ENCODE data around the gene BCL2L2.

Gene BCL2L2

DNA sequence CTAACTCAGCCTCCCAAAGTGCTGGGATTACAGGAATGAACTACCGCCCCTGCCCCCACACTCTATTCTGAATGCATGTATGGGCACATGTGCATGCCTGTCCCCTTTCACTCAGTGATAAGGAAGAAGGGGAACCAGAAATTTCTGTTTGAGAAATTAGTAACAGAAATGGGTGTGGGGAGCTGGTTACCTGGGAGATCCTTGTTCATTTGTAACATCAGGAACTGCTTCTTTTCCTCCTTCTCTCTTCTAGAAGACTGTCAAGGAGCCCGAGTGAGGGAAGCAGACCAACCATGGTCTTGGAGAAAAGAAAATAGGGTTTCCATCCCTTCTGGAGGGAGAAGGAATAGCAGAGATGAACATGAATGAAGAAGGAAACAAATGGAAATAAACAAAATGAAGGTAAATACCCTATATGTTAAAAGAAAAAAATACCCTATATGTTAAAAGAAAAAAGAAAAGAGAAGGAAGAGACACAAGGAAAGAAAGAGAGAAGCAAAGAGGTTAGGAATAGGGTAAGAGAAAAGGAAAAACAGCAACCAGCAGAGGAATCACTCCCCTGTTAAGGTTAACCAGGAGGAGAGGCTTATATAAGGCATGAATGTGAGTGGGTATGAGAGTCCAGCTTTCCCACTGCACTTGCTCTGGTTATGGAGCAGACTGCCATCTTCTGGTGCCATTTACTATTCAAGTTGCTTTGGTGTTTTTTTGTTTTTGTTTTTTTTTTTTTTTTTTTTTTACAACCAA is 7.2 kb upstream of the BCL2L2 start:
- in situ Hi-C loops (cut with MboI; ENCODE audit: low sequenced_read_pairs) = no loop called here

DNA sequence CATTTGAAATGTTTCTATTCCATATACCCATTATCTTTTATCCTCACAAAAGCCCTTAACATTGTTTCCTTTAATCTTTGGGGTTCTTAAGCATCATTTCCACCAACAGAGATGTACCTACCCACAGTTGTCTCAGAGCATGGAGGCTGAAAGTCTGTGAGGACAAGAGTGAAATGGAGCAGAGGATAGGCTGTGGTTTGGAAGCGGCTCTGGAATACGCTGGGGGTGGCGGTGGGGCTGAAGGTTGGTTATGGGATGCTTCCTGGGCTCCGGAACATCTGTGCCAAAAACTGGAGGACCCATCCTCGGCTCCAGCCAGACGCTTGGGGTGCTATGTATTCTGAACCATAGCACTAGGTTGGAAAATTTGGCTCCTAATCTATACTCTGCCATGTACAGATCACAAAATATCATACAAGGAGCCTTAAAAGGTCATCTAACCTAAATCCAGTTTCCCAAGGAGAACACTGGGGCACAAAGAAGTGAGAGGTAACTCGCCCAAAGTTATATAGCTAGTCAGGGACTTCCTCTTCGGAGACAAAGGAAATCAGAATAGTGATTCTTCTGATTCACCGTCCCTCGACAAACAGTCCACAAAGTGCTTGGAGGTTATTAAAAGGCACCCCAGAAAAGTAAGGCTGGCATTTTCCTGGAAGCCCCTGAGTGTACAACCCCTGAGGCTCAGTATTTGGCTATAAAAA is 6.5 kb upstream of the BCL2L2 start:
- in situ Hi-C loops (cut with MboI; ENCODE audit: low sequenced_read_pairs) = no loop called here

DNA sequence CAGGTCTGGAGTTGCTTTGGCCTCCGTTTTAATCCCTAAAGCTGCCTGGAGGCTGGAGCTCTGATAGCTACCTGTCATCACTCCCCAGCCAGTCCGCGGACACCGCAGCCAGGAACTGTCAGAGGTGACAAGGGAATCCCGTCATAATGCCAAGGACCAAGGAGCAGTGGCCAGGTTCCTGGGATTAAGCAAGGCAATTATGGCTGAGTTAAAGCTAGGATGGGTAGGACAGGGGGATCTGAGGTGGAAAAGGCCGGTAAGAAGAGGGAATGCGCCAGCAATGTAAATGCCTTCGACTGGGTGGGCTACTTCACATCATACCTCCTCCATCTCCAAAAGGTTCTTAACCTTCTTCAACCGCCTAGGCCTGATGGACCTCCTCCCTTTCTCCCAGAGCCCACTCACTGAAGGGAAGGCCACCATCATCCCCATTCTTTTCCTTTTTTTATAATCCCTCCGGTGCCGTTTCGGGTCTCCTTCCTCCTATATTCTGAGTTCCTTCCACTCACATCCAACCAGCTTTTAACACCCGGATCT is 5.9 kb upstream of the BCL2L2 start:
- in situ Hi-C loops (cut with MboI; ENCODE audit: low sequenced_read_pairs) = no loop called here

DNA sequence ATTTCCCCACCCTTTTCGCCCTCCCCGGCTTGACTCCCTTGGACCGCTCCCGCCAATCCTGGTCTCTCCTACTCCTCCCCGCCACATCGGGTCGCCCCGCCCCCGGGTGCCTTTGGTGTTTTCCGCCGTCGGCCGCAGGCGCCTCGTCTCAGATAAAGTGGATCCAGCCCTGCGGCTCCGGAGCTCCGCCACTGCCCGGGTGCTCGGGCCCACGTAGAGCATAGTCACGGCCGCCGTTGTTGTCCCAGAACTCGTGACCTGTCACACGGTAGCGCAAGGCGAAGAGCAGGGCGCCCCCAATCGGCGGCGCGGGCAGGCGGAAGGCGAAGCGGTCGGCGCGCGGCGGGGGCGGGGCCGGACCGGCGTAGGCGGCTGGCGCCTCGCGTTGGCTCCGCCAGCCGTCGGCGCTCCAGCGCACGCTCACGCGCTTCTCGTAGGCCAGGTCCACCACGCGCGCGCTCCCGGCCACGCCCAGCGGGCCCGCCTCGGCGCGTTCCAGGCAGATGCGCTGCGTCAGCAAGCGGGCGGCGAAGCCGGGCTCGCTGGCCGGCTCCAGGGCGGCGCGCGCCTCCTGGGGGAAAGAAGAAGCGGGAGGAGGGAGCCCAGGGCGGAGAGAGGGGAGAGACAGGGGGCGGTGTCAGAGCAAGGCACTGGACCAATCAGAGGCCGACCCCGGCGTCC is 5.2 kb upstream of the BCL2L2 start:
- in situ Hi-C loops (cut with MboI; ENCODE audit: low sequenced_read_pairs) = no loop called here

DNA sequence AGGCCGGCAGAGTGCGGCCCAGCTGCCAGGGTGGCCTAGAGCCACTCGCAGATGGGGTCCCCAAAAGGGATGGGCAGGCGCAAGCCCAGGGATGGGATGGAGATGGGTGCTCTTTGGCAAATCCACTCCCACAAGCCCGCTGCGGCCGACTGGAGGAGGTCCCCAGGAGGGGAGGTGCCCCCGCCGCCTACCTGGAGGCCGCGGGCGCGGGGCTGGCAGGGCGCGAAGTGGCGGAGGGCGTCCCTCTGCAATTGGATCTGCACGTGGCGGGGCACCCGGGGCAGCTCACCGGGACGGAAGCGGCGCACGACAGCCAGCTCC is 4.7 kb upstream of the BCL2L2 start:
- in situ Hi-C loops (cut with MboI; ENCODE audit: low sequenced_read_pairs) = no loop called here

DNA sequence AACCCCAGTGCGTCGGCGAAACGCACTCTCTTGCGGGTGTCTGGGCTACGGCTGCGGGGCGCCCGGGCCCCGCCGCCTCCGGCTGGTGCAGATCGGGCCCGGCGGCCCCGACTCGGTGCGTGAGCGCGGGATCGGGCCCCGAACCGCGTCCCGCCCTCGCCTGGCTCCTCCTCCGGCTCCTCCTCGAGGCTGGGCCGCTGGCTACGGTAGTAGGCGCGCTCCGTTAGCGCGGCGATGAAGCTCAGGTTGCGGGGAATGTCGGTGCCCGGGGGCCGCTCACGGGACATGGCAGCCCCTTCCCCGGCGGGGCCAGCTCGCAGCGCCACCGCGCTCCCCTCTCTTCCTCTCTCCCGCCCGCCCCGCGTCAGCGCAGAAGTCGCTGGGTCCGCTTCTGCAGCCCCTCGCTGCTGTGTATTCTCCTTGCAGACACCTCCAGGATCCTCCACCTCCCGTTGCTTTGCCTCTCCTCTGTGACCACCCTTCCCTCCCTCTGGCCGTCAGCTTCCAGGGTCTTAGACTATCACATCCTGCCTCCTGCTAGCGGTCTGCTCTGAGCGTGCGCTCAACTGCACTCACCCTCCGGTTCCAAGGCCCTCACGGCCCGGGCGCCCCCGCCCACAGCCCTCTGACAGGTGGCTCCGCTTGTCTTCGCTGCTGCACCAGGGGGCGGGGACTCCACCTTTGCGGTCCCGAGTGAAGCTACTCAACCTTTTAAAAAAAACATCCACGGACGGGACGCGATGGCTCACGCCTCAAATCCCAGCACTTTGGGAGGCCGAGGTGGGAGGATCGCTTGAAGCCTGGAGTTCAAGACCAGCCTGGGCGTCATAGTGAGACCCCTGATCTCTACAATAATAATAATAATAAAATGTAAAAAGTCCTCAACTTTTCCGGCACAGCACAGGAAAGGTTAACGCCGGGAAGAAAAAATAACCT is 4.1 kb upstream of the BCL2L2 start, which contains the start of gene PPP1R3E:
TSS of gene PPP1R3E (minus strand) at position 570 of the 936 bp plus-strand sequence. CDS start at position 287, 283 bp downstream.
- in situ Hi-C loops (cut with MboI; ENCODE audit: low sequenced_read_pairs) = no loop called here

DNA sequence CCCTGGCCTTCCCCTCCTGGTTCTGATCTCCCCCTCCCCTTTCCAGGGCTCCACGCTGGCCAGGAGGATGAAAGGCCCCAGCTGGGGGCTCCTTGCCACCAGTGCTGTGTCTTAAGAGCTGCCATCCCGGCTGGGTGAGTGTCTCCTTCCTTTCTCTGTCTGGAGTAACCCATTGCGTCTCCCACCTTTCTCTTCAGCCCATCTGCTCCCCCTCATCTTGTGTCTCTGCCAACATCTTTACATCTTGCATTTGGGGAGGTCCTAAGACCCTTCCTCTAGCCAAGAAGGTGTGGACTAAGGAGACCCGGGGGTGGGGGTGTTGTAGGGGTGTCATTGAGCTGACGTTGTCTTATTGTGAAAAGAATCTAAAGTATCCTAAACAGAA is 505 bp downstream of the BCL2L2 start:
- in situ Hi-C loops (cut with MboI; ENCODE audit: low sequenced_read_pairs) = no loop called here

DNA sequence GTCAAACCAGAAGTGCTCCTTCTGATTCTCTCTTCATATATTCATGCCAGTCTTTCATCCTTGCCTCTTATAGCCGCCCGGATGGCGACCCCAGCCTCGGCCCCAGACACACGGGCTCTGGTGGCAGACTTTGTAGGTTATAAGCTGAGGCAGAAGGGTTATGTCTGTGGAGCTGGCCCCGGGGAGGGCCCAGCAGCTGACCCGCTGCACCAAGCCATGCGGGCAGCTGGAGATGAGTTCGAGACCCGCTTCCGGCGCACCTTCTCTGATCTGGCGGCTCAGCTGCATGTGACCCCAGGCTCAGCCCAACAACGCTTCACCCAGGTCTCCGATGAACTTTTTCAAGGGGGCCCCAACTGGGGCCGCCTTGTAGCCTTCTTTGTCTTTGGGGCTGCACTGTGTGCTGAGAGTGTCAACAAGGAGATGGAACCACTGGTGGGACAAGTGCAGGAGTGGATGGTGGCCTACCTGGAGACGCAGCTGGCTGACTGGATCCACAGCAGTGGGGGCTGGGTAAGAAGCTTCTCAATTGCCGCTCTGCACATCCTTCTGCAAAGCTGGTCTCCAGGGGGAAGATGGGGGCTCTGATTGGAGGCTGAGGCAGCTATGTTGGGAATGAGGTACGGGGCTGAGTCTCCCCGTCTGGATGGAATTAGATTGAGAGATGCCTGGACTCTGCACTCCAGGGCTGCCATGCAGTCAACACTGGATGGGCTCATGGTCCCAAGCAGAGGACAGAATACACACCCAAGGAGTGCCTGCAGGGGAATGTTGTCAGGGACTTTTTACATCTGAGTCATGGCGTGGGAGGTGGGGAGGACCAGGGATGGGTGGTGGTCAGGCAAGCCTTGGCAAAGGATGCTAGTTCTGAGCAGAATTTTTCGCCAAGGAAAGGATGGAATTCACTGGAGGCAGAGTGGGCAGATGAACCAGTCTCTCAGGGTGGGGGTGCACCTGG is 1.3 kb downstream of the BCL2L2 start:
- in situ Hi-C loops (cut with MboI; ENCODE audit: low sequenced_read_pairs) = no loop called here

DNA sequence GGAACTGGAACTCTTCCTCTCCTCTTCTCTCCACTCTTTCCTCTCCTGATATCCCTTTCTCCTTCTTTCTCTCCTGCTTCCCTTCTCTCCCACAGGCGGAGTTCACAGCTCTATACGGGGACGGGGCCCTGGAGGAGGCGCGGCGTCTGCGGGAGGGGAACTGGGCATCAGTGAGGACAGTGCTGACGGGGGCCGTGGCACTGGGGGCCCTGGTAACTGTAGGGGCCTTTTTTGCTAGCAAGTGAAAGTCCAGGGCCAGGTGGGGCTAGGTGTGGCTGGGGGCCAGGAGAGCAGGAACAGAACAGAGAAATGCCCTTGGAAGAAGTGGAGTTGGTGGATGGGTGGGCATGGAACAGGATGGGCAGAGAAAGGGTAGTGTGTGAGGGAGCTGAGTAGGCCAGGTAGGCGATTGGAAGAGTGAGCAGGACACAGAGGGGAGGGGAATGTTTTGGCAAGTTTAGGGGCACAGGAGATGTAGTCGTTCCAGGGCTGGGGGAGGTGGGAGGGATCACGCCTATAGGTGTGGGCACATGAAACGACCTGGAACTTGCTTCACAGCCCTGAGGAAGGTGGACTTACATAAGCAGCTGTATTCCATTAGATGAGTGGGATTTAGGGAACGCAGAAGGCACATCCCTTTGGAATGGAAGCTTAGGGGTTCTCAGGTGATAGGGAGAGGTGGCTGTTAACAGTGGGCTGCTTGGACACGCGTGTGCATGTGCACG is 2.2 kb downstream of the BCL2L2 start:
- in situ Hi-C loops (cut with MboI; ENCODE audit: low sequenced_read_pairs) = no loop called here

DNA sequence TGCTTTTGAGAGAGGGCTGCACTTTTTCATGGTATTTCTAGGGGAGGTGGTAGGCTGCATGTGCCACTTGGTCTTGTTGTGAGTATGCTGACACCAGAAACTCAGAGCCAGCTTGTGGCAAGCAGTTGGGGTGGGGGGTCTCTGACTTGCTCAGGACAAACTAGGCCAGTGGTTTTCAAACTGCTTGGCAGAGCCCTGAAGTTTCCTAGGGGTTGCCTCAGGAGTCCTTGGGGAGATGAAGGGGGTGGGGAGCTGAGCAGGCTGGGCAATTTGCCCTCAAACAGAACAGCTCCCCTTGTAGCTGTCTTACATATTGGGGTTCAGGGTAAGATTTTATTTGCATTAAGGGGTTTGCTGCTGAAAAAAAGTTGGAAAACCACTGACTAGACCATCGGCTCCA is 3.9 kb downstream of the BCL2L2 start:
- in situ Hi-C loops (cut with MboI; ENCODE audit: low sequenced_read_pairs) = no loop called here

DNA sequence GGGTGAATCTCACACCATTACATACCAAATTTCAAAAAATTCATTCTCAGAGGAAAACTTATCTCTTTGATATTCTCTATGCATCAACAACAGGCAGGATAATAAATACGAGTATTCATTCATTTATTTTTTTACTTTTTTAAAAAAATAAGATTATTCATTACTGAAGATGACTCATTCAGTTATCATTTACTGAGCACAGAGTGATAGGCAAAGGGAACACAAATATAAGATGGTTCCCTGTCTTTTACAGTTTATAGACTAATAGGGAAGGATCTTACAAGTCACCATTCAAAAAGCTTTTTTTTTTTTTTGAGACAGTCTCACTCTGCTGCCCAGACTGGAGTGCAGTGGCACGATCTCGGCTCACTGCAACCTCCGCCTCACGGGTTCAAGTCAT is 9.7 kb downstream of the BCL2L2 start:
- in situ Hi-C loops (cut with MboI; ENCODE audit: low sequenced_read_pairs) = no loop called here

DNA sequence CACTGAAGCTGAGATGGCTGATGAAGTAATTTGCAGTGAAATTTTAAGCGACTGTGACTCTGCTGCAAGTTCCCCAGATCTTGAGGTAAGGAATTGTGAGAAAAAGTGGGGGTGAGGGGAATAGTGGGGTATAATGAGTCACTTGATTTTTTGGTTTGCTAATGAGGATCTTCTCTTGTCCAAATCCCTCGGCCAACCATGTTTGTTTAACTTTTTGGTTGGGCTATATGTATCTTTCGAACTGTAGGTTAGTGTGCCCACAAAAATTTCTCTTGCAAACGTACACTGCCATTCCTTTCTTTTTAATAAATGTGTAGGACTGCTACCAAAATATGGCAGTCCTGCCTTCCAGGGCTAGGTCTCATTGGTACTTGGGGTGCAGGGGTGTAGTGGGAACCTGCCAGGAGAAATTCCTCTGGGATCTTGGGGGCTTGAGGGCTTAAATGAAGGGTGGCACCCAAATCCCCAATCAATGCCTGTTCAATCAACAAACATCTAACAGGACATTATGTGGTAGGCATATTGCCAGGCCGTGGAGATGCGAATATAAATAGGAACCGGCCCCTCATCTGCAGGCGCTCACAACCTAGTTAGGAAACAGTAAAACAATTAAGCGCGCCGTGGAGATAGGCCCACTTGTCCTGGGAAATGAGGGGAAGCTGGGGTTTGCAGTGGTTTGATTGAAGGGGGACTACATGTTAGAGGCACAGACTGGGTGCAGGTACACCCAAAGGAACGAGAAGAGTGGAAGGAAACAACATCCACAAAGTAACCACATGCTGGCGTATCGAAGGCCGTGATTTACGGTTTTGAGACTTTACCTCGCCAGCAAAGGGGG is 13.3 kb downstream of the BCL2L2 start:
- in situ Hi-C loops (cut with MboI; ENCODE audit: low sequenced_read_pairs) = no loop called here

DNA sequence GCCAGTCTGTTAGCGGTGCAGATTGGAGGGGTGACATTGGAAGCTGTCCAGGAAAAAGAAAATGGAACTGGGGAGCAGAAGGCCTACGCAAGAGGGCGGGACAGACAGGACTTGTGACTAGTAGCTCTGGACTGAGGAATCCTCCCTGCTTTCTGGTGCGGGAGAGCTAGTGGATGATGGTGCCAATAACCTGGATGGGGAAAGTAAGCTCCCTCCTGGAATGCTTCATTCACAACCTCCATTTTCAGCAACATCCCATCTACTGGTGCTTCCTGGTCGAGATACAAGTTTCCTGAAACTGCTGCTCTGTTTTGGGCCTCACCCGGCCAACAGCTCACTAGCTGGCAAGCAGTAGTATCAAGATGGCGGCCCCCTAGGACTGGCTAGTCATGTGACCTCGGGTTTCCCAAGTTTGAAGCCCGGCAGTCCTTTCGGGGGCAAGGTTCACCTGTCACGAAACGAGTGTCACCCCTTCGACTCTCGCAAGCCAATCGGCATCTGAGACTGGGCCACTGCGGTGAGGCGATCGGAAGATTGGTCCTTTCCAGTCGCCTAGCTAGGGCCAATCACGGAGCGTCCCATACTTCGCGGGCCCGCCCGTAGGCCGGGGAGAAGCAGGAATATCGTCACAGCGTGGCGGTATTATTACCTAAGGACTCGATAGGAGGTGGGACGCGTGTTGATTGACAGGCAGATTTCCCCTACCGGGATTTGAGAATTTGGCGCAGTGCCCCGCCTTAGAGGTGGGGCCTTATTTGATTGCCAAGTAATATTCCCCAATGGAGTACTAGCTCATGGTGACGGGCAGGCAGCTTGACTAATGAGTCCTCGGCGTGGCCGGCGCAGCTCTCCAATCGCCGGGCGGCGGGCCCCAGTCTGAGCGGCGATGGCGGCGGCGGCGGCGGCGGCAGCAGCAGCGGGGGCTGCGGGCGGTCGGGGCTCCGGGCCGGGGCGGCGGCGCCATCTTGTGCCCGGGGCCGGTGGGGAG is 14.2 kb downstream of the BCL2L2 start, which contains the start of gene PABPN1:
TSS of gene PABPN1 (plus strand) at position 874 of the 988 bp plus-strand sequence. CDS start at position 887, 13 bp downstream.
- in situ Hi-C loops (cut with MboI; ENCODE audit: low sequenced_read_pairs) = no loop called here

DNA sequence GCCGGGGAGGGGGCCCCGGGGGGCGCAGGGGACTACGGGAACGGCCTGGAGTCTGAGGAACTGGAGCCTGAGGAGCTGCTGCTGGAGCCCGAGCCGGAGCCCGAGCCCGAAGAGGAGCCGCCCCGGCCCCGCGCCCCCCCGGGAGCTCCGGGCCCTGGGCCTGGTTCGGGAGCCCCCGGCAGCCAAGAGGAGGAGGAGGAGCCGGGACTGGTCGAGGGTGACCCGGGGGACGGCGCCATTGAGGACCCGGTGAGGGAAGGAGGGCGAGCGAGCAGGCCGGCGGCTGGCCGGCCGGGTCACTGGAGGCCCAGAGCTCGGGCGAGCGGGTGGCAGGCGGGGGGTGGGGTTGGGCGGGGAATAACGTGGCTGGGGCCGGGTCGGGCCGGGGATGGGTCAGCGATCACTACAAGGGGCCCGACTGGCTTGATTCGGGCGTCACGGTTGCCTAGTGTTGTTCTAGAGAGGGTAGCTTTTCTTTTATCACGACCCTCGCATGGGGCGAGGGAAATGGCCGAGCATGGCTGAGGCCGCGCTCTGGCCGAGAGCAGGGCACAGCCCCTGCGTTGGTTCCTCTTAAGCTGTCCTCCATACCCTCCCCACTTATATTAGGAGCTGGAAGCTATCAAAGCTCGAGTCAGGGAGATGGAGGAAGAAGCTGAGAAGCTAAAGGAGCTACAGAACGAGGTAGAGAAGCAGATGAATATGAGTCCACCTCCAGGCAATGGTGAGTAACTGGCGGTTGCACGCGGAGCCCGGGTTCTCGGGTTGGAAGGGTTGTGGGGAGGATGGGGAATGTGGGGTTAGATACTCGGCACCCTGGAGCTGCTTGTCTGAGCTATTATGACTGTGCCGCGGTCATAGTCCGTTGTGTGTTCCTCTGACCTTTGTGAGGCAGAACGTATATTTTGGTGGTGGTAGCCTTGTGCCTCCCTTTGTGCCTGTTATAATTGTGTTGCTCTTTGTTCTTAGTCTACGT is 15.2 kb downstream of the BCL2L2 start:
- in situ Hi-C loops (cut with MboI; ENCODE audit: low sequenced_read_pairs) = no loop called here

Measured in HL-60/S4 treated with phorbol 12-myristate 13-acetate at 8.2 ng/mL for 4 days and 3 days (cell line).